ENCODE results near the gene CDK17.
"Not testable (repeated sequence)": the region's sequence is repeated elsewhere in the genome, so short reads cannot be mapped to it uniquely, and the experiment has no call there.

CDK17 gene

DNA sequence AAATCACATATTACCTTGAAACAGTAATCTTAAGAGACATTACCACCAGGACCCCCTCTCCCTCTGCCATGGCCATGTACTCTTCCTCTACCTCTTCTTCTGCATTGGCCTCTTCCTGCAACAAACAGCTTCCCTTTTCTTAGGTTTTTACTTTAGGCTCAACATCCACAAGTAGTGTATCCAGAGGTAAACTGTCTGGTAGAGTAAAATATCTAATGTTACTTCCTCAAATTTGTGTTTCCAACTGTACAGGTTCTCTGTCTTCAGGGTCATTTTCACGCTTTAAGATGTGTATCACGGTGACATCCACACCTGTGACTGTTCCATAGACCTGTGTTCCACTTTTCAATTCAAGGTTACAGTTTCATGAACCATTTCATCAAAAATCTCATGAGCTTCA is 13.4 kb downstream of the CDK17 start:
- DNase-seq = no peak

DNA sequence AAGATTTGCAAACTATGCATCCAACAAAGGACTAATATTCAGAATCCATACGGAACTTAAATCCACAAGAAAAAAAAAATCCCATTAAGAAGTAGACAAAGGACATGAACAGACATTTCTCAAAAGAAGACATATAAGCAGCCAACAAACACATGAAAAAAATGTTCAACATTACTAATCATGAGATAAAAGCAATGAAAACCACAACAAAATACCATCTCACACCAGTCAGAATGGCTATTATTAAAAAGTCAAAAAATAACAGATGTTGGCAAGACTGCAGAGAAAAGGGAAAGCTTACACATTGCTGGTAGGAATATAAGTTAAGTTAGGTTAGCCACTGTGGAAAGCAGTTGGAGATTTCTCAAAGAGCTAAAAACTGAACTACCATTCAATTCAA is 16.2 kb downstream of the CDK17 start:
- DNase-seq = no peak

DNA sequence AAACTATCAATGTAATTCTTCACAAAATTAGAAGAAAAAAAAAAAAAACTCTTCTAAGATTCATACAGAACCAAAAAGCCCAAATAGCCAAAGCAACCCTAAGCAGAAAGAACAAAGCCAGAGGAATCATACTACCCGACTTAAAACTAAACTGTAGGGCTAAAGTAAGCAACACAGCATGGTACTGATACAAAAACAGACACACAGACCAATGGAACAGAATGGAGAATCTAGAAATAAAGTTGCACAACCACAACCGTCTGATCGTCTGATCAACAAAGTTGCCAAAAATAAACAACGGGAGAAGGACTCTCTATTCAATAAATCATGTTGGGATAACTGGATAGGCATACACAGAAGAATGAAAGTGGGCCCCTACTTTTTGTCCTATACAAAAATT is 16.9 kb downstream of the CDK17 start:
- DNase-seq = no peak

DNA sequence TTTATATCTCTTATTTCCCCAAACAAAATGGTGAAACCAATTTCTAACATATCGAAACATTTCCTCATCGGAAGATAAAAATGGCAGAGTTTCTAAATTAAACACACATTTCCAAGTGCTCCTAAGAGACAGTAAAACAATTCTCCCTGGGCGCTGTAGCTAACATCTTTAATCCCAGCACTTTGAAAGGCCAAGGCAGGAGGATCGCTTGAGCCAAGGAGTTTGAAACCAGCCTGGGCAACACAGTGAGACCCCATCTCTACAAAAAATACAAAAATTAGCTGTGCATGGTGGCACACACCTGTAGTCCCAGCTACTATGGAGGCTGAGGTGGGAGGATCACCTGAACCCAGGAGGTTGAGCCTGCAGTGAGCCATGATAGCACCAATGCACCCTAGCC is 20.5 kb downstream of the CDK17 start:
- DNase-seq = not testable (repeated sequence)

DNA sequence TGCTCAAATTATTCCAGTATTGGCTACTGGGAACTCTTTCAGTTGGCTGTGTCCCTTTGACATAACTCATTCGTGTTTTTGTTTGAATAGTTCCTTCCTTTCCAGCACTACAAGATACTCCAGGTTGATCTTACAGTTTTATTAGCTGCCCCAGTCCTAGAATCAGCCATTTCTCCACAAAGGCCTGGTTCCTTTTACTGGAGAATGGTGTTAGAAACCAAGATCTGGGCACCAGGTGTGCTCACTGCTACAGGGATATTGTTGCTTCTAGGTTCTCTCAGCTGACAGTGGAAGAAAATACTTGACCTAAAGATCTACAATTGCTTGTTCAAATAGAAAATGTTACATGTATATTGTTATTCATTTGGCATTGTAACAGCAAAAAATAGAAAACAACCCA is 21.9 kb downstream of the CDK17 start:
- no peak for DNase-seq

DNA sequence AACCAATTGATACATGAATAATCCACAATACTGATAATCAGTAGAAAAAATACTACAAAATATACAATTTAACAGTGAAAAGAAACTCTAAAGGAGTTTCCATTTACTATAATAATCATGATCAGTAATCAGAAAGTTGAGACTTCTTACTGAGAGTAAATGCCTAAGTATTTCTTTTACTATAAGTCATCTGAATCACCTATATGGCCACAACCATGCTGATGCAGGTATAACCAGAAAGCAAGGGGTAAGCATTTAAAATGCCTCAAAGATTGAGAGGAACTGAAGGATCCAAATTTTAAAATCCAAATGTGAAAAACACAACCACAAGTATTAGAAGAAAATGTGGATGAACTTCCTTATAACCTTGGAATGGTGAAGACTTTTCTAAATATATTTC is 23.4 kb downstream of the CDK17 start:
- DNase-seq = no peak

DNA sequence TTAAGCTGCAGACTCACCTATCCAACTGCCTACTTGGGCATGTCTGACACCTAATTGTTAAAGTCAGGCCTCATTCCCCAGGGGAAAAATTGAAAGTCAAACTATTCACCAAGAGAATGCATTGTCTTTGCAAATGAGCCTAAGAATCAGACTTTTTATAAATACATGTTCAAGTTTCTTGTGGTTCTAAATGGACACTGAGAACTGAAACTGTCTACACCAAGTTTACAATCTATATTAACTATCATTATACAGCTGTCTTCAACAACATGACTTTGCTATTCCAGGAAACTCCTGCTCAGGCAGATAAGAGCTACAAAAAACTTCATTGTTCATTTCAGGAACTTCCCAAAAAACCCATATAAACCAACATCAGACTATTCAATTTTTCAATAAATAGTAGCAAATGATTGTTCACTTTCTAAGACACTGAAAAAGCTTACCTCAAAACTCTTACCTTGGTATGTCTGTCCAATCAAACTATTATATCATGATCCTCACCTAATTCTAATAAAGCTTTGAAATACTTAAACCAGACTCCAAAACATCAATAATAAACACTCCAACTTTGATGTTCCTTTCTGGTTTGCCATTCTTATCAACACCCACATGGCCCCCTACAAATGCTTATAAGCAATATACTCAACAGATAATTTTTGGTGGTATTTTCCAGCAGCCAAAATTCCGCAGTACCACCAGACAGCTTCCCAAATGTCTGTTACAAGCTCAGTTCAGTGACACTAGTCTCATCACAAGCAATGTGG is 24.2 kb downstream of the CDK17 start:
- DNase-seq = no peak

DNA sequence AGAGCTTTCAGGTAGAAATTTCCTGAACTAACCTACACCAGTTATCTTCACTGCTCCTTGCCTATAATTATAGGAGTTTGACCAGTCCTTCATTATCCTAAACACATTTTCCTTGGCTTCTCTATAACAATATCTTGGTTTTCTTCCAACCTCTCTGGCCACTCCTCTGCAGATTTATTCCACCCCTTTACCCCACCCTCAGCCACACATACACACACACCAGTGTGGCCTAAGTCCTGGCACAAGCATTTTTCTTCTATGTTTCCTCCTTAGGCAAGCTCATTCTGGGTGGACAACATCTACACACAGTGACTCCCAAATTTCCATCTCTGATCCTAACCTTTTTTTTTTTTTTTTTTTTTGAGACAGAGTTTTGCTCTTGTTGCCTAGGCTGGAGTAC is 25.1 kb downstream of the CDK17 start:
- DNase-seq = no peak

DNA sequence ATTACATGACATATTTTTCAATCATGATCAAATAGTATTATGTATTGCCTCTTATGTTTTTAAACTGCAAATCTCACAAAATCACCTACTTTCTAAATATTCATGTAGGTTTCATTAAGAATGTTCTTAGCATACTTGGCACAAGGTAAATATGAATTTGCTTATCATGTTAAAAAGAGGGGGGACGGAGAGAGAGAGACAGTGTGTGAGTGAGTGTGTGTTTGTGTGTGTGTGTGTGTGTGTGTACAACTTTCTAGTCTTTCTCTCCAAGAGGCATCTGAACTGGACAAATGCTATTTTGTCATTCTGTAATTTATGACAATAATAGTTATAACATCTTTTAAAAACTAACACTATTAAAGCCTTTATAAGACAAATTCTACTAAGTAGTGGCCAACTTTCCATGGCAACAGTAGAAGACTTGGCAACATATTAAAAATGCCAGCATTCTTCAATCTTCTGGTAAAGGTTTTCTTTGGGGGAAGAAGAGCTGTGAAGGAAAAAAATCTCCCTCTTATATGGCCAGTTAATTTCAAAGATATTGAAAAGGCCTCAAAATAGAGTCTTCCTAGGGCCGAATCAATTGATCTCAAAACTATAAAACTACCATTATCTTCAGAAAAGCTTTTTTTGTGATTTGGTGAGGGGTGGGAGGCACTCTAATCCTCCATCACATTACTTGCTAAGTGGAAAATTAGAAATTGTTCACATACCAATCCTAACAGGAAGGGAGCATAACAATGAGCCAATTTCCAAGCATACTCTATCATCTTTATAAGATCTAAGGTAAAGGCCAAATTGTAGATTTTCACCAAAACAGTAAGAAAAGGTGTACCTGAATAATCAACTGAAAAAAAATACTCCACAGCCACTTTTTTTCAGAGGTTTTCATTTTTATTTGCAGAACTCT is 28.2 kb downstream of the CDK17 start:
- no peak for DNase-seq

DNA sequence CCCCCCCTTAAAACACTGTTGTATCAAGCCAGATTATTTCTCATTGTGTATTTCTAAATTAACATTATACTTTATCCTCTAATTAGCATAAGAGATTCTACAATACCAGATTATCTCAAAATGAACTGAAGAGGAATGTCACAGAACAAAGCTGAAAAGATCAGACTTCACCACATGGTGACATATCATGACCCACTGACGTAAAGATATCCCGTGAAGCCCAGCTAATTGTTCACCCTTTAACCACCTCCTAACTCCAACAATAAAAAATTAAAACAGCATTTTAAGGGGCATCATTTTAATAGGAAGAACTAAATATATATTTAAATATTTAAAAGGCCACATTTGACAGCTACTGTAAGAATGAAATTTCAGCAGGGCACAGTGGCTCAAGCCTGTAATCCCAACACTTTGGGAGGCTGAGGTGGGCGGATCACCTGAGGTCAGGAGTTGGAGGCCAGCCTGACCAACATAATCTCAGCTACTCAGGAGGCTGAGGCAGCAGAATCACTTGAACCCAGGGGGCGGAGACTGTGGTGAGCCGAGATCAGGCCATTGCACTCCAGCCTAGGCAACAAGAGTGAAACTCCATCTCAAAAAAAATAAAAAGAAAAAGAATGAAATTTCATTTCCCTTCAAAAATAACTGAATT is 29.0 kb downstream of the CDK17 start:
- no peak for DNase-seq

DNA sequence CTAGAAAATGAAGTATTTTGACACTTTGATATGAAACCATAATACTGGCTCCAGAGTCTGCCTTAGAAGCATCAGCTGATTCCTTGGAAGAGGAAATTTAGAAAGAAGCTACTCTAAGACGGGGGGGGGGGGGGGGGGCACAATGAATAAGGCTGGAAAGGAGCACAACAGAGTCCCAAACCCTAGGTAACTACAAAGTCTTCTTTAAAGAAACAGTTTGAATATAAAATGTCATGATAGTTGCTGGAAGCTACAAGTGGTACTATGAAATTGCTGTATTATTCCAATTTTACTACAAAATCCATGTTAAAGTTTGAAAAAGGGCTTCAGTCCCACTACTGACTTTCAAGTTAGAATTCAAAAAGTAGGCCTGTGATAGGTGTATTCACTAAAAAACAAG is 31.6 kb downstream of the CDK17 start:
- no peak for DNase-seq

DNA sequence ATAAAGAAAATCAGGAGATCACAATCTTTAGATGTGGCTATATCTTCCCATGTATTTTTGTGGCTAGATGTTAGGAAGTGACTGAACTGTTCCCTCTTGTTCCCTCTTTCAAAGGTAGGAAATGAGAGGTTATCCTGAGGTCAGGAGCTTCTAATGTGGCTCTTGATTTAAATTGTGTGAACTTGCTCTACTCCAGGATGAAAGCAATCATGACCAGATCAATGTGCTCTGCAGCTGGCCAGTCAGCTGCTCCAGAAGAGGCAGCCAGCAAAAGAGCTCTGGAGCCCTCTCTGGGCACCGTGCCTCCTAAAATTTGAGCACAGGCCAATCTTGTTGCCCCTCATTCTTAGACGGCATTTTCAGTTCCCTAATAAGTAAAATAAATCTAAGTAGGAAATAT is 32.0 kb downstream of the CDK17 start:
- DNase-seq = no peak

DNA sequence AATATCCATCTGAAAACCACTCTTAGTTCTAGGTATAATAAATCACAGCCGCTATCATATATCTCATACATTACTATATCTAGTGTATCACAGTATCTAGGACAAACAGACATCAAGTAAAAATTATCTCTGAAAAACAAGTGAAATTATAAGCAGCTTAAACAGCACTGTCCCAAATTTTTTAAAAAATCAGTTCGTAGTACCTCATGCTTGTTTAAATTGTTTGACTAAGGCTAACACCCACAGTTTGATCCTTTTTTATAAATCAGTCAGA is 33.9 kb downstream of the CDK17 start:
- no peak for DNase-seq

DNA sequence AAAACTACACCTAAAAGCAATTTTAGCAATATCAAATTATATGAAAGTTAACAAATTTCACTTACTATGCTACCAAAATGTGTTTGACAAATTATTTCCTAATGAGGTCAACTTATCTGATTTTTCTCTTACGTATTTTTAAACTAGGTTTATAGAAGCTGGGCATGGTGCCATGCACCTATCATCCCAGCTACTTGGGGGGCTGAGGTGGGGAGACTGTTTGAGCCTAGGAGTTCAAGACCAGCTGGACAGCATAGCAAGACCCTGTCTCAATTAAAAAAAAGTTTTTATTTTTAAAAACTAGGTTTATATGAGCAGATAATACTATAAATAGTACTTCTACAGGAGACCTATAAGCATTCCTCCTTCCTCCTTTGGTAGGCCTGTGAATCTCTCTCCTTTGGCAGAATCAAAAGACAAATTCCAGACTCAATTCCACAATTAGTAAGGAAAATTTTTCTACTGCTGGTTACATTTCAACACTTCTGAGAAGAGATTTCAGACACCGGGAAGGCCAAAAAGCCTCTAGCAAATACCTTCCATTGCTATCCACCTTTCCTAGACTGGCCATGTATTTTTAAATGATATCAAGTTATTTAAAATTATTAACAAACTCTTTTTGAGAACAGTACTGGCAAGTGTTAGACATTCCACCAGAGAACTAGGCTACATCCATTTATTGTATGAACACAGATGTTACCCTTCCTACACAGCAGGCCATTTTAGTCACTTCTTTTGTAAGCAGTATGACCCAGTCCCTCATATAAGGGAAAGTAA is 34.4 kb downstream of the CDK17 start:
- DNase-seq = no peak

DNA sequence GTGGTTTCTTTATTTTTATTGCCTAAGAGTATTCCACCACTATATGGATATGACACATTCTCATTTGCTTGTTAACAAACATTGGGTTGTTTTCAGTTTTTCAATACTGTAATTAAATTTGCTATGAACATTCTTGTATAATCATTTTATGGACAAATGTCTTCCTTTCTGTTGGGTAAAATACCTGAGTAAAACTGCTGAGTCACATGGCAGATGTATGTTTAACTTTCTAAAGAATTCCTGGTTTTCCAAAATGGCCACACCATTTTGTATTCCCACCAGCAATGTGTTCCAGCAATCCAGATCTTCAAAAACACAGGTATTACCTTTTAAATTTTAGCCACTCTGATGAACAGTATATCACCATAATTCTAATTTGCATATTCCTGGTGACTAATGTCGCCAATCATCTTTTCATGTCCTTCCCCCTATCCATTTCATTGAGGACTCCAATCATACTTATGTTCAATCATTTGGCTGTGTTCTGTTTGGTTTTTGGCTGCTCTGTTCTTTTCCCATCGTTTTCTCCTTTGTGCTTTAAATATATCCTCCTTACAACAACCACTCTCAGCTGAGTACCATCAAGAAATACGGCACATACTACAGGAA is 36.0 kb downstream of the CDK17 start:
- DNase-seq = no peak

DNA sequence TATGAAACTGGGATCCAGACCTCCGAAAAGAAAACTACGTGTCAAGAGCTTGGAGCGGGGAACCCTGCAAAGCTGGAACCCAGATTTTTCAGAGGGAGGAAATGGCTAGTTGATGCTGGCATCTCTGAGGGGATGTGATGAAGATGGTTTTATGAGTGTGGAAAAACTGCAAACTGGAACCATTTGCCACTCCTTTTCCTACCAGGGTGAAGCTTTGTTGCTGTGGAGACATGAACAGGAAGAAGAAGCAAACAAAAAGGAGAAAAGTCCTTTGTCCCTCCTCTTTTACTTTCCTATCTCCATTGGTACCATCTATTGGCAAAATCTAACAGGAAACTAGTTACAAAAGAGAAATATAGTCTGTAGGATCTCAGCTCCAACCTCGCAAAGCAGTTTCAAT is 39.2 kb downstream of the CDK17 start:
- no peak for DNase-seq

DNA sequence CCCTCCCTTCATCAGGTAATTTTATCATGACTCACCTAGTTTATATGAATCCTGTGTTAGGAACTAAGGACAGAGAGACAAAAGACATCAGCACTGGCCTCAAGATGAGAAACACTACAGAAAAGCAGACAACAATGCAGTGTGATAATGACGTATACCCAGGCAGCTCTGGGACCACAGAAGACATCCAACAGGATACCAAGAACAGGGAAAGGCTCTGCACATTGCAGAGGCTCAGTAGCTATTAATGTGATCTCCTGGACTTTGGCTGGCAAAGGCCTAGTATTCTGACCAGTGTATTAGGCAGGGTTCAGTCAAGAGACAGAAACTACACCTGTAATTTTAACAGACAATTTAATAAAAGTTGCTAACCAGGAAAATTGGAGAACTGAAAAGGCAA is 39.7 kb downstream of the CDK17 start:
- no peak for DNase-seq

DNA sequence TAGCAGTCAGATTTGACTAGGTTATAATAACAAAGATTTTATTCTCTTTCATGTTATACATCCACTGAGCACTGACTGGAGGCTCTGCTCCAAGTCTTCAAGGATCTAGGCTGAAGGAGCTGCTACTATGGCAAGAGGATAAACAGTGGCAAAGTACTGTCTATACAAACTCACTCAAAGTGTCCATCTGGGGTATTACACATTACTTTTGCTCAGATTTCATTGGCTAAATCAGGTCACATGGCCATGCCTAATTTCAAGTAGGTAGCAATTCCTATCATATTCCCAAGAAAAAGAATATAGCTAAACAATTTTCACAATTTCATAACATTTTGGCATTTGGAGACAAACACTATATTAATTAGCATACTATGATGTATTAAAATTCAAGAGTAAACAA is 40.9 kb downstream of the CDK17 start:
- DNase-seq = no peak

DNA sequence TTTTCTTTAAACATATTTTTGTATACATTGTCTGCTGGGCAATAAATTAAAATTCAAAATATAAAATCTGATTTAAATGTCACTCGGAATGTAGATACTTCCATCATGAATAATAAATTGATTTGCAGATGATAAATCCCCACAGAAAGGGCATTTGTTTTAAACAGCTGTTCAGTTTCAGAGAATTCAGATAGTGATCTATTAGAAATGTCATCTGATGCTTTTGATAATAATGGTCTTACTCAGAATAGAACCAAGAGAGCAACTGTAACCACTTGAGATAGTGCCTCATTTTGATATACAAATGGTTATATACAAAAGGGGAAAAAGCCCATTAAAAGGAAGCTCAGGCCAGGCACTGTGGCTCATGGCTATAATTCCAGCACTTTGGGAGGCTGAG is 43.4 kb downstream of the CDK17 start:
- no peak for DNase-seq

DNA sequence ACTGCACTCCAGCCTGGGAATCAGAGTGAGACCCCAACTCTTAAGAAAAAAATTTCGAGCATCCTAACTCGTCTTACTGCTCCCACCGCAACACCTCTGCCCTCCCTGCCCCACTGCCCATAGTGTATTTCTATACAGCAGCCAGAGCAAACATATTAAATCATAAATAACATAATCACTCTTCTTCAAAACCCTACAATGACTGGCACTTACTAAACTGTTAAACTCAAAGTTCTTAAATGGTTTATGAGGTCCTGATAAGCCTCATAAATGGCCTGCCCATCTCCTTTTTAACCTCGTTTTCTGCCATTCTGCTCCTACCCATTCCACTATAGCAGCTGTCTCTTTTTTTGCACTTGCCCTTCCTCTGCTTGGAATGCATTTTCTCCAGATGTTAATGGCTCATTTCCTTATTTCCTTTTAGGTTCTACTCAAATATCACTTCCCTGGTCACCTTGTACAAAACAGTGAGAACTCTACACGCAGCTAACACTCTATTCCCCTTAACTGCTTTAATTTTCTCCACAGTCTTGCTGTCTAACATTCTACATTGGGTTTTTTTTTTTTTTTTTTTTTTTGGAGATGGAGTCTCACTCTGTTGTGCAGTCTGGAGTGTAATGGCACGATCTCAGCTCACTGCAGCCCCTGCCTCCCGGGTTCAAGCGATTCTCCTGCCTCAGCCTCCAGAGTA is 45.2 kb downstream of the CDK17 start:
- DNase-seq = no peak

DNA sequence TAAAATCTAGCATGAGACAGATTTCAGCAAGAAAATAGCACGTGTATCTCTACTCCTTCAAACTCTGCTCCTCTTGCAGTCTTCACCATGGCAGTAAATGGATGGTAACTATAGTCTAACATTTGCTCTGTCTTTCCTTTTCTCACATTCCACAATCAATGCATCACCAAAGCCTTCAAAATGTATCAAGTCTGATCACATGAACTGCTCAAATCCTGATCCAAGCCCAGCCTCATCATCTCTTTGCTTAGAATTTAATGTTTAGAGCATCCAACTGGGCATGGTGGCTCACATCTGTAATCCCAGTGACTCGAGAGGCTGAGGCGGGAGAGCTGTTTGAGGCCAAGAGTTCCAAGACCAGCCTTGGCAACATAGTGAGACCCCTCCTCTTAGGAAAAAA is 45.9 kb downstream of the CDK17 start:
- no peak for DNase-seq

DNA sequence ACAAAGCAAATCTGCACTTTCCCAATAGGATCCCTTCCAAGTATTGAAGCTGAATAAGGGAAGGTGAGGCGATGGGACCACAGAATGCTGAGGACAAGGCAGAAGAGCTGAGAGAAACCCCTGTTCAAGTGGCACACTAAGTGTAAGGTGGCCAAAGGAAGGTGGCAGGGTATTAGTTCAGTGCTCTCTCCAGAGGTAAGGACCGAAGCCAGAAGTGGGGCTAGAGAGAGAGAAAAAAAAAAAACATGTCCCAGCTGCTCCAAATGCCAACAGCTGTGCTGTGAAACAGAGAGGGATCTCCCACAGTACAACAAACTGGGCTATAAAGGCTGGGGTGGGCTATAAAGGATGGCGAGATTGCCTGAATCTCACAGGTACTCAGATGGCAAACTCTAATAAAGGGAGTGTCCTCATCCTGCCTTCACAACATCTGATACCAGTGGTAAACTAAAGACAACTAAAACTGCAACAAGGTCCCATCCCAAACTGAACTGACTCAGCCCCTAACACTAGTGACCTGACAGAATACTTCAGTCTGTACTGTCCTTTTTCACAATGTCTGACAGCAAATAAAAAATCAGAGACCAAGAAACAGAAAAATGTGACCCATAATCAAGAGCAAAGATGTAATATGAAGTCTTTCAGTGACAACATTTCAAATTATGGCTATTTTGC is 47.9 kb downstream of the CDK17 start:
- no peak for DNase-seq
